GM19468 (cell line): Measurements from ENCODE around the gene VEGFB.

ENCODE experiments used
- ATAC-seq: cut with Tn5 transposase; IDR thresholded peaks from one replicate; pipeline ENCODE4 v1.9.1; 2021; ENCODE audit warnings: mild to moderate bottlenecking, moderate library complexity, moderate number of reproducible peaks; ENCODE audit not compliant: unreplicated experiment; ENCODE audit errors: extremely low read depth

The VEGFB gene

GRCh38 chr11:64233913-64234586 is at the start of gene VEGFB:
TSS of gene VEGFB (plus strand) at chr11:64234584. CDS start at chr11:64234834, 250 bp downstream.
- no peak for ATAC-seq

- no peak for ATAC-seq
These were observed 49.1 kb upstream of the VEGFB start for GRCh38 chr11:64185175-64185692.

- ATAC-seq, result peak; percentile 82
These were observed 48.5 kb upstream of the VEGFB start, which contains the start of gene STIP1 for GRCh38 chr11:64185693-64186491. TSS of gene STIP1 (plus strand) at chr11:64186171. CDS start at chr11:64186262, 91 bp downstream.

- ATAC-seq, result no peak
These were observed 47.8 kb upstream of the VEGFB start for GRCh38 chr11:64186492-64187165.

- ATAC-seq, result no peak
These were observed 42.0 kb upstream of the VEGFB start for GRCh38 chr11:64192434-64192833.

- no peak for ATAC-seq
These were observed 37.8 kb upstream of the VEGFB start for GRCh38 chr11:64196626-64197025.

- no peak for ATAC-seq
These were observed 35.9 kb upstream of the VEGFB start for GRCh38 chr11:64198511-64198910.

GRCh38 chr11:64201543-64201942 is 32.8 kb upstream of the VEGFB start:
- no peak for ATAC-seq

GRCh38 chr11:64202992-64203391 is 31.4 kb upstream of the VEGFB start:
- no peak for ATAC-seq

GRCh38 chr11:64203421-64204079 is 30.8 kb upstream of the VEGFB start:
- no peak for ATAC-seq

GRCh38 chr11:64204080-64204440 is 30.3 kb upstream of the VEGFB start:
- ATAC-seq, result no peak

GRCh38 chr11:64204464-64204989 is 29.9 kb upstream of the VEGFB start:
- ATAC-seq, result no peak

- ATAC-seq, result no peak
These were observed 27.7 kb upstream of the VEGFB start, which contains the start of gene FERMT3 for GRCh38 chr11:64206457-64207255. TSS of gene FERMT3 (plus strand) at chr11:64206721. CDS start at chr11:64207365, 644 bp downstream.

GRCh38 chr11:64207256-64208085 is 26.9 kb upstream of the VEGFB start:
- ATAC-seq, result peak; percentile 70

GRCh38 chr11:64208086-64208795 is 26.1 kb upstream of the VEGFB start:
- no peak for ATAC-seq

GRCh38 chr11:64208796-64209562 is 25.4 kb upstream of the VEGFB start:
- ATAC-seq, result no peak

- ATAC-seq, result no peak
These were observed 24.9 kb upstream of the VEGFB start for GRCh38 chr11:64209563-64209843.
